Esophagus muscularis mucosa (tissue), 4 donors: ENCODE results near the gene SAMD5. TPM values are rescaled to one million over a fixed set of nuclear protein-coding genes. Genes with fewer than 3 reads are reported as not detected.

Source experiments
- DNase-seq: peaks from one replicate; pipeline ENCODE4 v3.0.0-alpha.2; 2017; ENCODE audit errors: extremely low spot score
- H3K27ac ChIP-seq, 4 donors: fragments of 200-600 bp; sonication (generic); replicated peaks in 1 of 4; 1 replicate in 3 of 4; 2 replicates in 1 of 4; pipeline ENCODE4 v1.5.1; 2016 to 2019; ENCODE audit warnings: mild to moderate bottlenecking in 1 of 4
- H3K27me3 ChIP-seq, 4 donors: fragments of 200-600 bp; sonication (generic); one replicate each; pipeline versions ENCODE4 v1.5.1 to v1.6.0; 2016 to 2019
- H3K36me3 ChIP-seq, 4 donors: fragments of 200-600 bp; sonication (generic); one replicate each; pipeline ENCODE4 v1.5.1; 2016 to 2019
- H3K4me1 ChIP-seq, 4 donors: fragments of 200-600 bp; sonication (generic); one replicate each; pipeline ENCODE4 v1.5.1; 2016 to 2019
- H3K4me3 ChIP-seq, 4 donors: fragments of 200-600 bp; sonication (generic); 1 replicate in 2 of 4; 2 replicates in 2 of 4; pipeline ENCODE4 v1.5.1; 2016 to 2019; ENCODE audit warnings: mild to moderate bottlenecking in 4 of 4, moderate library complexity in 1 of 4
- H3K9me3 ChIP-seq, 4 donors: fragments of 200-600 bp; sonication (generic); 1 replicate in 3 of 4; 2 replicates in 1 of 4; pipeline ENCODE4 v1.5.1; 2016 to 2019
- EP300 ChIP-seq: sonication (generic); formaldehyde crosslinking; IDR thresholded peaks from one replicate; pipeline ENCODE4 v1.6.1; 2017; ENCODE audit warnings: antibody characterized with exemption
- POLR2A ChIP-seq: fragments of 450-650 bp; IDR thresholded peaks from one replicate; pipeline ENCODE4 v1.6.1; 2017; ENCODE audit warnings: antibody characterized with exemption, moderate library complexity, mild to moderate bottlenecking, low read depth
- POLR2AphosphoS5 ChIP-seq, 2 donors: sonication (generic); formaldehyde crosslinking; IDR thresholded peaks; one replicate each; pipeline ENCODE4 v1.6.1; 2017; ENCODE audit warnings: antibody characterized with exemption in 2 of 2
- WGBS: methylation state at CpG from one replicate; pipeline ENCODE4 v1.1.5; 2018; 5-methylcytosine and 5-hydroxymethylcytosine counted together
- intact Hi-C: fragments of 100-400 bp; cut with DNase I; formaldehyde crosslinking; loops from one replicate; pipeline ENCODE4 v1.15.1; 2023
- total RNA-seq, 4 donors: library from RNA; depleted of rRNA; stranded (reverse); fragments of >200 nt; gene quantifications; one replicate each; pipeline versions ENCODE4 v1.1.0 to v1.2.1, GENCODE V29; 2016
- TF ChIP-seq, protein P1 (sequence below), 3 experiments: fragments of 200-600 bp in 2 of 3; fragments of 450-650 bp in 1 of 3; sonication (generic) in 2 of 3; IDR thresholded peaks; one replicate each; pipeline ENCODE4 v1.5.1; 2017 to 2019; ENCODE audit warnings: antibody characterized with exemption in 3 of 3, mild to moderate bottlenecking in 2 of 3, moderate library complexity in 1 of 3

The SAMD5 gene
- total RNA-seq, 4 donors from 2014 or later: 0.42 to 0.86 (median 0.64) TPM

GRCh38 chr6:147566244-147566898 lies 57.9 kb downstream of the SAMD5 start:
- intact Hi-C loops: no loop called here
- WGBS: 61% methylated on average over 3 of the region's 3 CpGs

DNA sequence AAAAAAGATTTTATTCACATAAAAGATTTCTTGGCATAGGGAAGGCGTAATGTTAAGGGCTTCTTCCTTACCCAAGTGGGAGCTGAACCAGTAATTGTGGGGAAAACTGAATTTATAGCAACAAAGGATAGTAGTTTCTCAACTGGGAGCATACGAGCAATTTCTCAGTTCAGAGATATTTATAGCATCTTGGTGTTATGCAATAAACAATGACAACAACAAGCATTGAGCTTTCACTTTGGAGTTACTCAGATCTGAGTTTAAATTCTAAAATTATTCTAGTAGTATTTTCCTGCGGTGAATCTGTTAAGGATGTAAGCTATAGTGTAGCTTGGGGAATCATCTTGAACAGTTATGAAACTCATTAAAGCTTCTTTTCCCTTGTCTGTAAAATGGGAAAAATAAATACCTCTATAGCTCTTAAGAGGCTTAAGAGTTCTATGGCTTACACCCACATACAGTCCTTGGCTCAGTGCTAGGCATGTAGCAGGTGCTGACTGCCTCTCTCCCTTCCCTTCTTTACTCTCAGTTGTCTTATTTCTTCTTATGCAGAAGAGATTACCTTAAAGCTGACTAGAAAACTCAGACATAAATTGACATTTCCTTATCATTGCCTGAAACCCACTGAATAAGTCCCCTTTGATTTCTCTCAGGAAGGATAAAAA lies 58.8 kb downstream of the SAMD5 start:
- no peaks in the 10 kb centered on the region for H3K4me1 ChIP-seq
- no peaks in the 10 kb centered on the region for H3K9me3 ChIP-seq
- H3K4me3 ChIP-seq: no peak overlapping the region
- no peaks in the 10 kb centered on the region for H3K36me3 ChIP-seq
- no peak overlapping the region for H3K27ac ChIP-seq
- H3K27me3 ChIP-seq: no peaks in the 10 kb centered on the region
- WGBS: 65% methylated on average over 3 of the region's 3 CpGs
- DNase-seq: no peak
- intact Hi-C loops: no loop called here
- TF ChIP-seq POLR2AphosphoS5 (IDR thresholded peaks at IDR 0.05): no peak

More at GRCh38 chr6:147566244-147566898, 57.9 kb downstream of the SAMD5 start:
- Histone ChIP-seq H3K4me3 (no peak overlapping the region), H3K4me1 (no peaks in the 10 kb centered on the region), H3K27ac (no peak overlapping the region), H3K9me3 (no peaks in the 10 kb centered on the region), H3K27me3 (no peaks in the 10 kb centered on the region), H3K36me3 (no peaks in the 10 kb centered on the region)
- DNase-seq: no peak
- TF ChIP-seq EP300: no peak
- TF ChIP-seq, protein P1, sequence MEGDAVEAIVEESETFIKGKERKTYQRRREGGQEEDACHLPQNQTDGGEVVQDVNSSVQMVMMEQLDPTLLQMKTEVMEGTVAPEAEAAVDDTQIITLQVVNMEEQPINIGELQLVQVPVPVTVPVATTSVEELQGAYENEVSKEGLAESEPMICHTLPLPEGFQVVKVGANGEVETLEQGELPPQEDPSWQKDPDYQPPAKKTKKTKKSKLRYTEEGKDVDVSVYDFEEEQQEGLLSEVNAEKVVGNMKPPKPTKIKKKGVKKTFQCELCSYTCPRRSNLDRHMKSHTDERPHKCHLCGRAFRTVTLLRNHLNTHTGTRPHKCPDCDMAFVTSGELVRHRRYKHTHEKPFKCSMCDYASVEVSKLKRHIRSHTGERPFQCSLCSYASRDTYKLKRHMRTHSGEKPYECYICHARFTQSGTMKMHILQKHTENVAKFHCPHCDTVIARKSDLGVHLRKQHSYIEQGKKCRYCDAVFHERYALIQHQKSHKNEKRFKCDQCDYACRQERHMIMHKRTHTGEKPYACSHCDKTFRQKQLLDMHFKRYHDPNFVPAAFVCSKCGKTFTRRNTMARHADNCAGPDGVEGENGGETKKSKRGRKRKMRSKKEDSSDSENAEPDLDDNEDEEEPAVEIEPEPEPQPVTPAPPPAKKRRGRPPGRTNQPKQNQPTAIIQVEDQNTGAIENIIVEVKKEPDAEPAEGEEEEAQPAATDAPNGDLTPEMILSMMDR (IDR thresholded peaks at IDR 0.05): no peak
- no peak for TF ChIP-seq POLR2AphosphoS5 (IDR thresholded peaks at IDR 0.05)
- TF ChIP-seq POLR2A: no peak

DNA sequence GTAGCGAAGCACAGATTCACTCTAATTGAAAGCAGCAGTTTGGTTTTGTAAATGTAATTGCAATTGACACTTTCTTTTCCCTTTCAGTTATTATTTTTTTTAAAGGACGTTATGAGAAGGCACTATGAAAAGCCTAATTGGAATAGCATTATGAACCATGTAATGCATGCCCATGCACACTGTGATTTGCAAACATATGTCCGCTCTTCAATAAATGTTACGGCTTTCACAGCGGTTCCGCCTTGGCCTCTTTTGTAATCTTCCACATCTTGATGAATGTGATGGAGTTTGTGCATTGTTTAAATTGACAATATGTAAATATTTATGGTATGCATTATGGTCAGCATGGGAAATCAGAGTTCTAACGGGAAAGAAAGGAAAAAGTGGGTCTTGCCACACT lies 61.3 kb downstream of the SAMD5 start:
- intact Hi-C loops: no loop called here
- no peak for DNase-seq
- no peaks in the 10 kb centered on the region for H3K4me1 ChIP-seq
- no peaks in the 10 kb centered on the region for H3K36me3 ChIP-seq
- H3K27ac ChIP-seq: no peak overlapping the region
- TF ChIP-seq POLR2AphosphoS5 (IDR thresholded peaks at IDR 0.05): no peak
- TF ChIP-seq EP300: no peak
- TF ChIP-seq POLR2A: no peak
- TF ChIP-seq, protein P1 (IDR thresholded peaks at IDR 0.05): no peak
- H3K27me3 ChIP-seq: no peaks in the 10 kb centered on the region
- 90% methylated on average over 7 of the region's 7 CpGs for WGBS
- no peak overlapping the region for H3K4me3 ChIP-seq
- no peaks in the 10 kb centered on the region for H3K9me3 ChIP-seq

DNA sequence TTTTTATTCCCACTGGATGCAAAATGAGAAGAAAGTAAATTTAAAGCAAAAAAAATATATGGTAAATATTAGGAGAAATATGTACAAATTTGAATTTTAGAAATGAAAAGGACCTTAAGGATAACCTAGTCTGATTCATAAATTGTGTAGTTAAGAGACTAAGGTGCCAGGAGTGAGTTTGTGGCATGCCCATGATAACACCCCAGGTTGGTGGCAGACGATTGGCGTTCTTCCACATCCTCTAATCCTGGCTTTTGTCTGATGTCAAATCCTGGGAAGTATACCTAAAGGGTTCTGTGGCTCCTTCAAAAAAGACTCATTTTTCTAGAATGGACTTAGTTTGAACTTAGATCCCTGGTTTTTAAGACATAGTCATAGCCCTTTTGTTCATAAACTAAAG lies 62.2 kb downstream of the SAMD5 start:
- no peaks in the 10 kb centered on the region for H3K9me3 ChIP-seq
- 84% methylated on average over 2 of the region's 2 CpGs for WGBS
- no peaks in the 10 kb centered on the region for H3K4me1 ChIP-seq
- no peak overlapping the region for H3K27ac ChIP-seq
- intact Hi-C loops: no loop called here
- no peaks in the 10 kb centered on the region for H3K27me3 ChIP-seq
- no peak overlapping the region for H3K4me3 ChIP-seq
- TF ChIP-seq EP300: no peak
- no peak for TF ChIP-seq POLR2A
- no peak for TF ChIP-seq POLR2AphosphoS5 (IDR thresholded peaks at IDR 0.05)
- TF ChIP-seq, protein P1 (IDR thresholded peaks at IDR 0.05): no peak
- no peaks in the 10 kb centered on the region for H3K36me3 ChIP-seq
- DNase-seq: no peak

DNA sequence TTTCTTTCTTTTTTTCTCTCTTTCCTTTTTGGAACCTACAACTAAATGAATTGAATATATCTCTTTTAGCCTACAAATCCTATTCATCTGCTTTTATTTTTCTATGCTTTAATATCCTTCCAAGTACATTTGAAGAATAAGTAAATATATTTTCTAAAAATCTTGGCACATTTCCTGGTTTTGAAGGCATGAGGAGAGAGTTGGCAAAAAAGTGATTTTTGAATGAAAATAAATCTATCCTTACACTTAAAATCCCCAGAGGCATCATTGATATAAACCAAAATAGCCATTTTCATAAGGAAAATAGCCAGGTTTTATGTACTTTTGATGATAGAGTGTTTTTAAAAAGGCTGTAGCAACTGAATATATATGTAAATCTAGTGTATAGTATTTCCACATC lies 69.0 kb downstream of the SAMD5 start:
- Histone ChIP-seq H3K36me3 (no peaks in the 10 kb centered on the region), H3K27ac (no peak overlapping the region), H3K4me1 (no peaks in the 10 kb centered on the region), H3K4me3 (no peak overlapping the region), H3K27me3 (no peaks in the 10 kb centered on the region), H3K9me3 (no peaks in the 10 kb centered on the region)
- intact Hi-C loops: no loop called here
- DNase-seq: no peak
- TF ChIP-seq, protein P1 (IDR thresholded peaks at IDR 0.05): no peak
- TF ChIP-seq EP300: no peak
- no peak for TF ChIP-seq POLR2AphosphoS5 (IDR thresholded peaks at IDR 0.05)
- no peak for TF ChIP-seq POLR2A
